CD14-positive monocyte (primary cell): Measurements from ENCODE around the gene ZNF747. TPM values are rescaled to one million over a fixed set of nuclear protein-coding genes. Genes with fewer than 3 reads are reported as not detected.
A peak's percentile ranks its signal among the peaks of the same experiment; 100 is the strongest.

Source experiments
- DNase-seq, 3 donors: peaks; one replicate each; pipeline ENCODE4 v3.0.0-alpha.2; 2011 to 2022
- H2AFZ ChIP-seq: 2 replicates; pipeline ENCODE4 v1.6.0; 2012; ENCODE audit warnings: mild to moderate bottlenecking, low read depth, low read length, inconsistent platforms; ENCODE audit not compliant: insufficient read depth, poor library complexity, severe bottlenecking
- H3K27ac ChIP-seq, 2 donors: 1 replicate in 1 of 2; 2 replicates in 1 of 2; pipeline ENCODE4 v1.5.1; 2012 to 2013; ENCODE audit warnings: low read length in 2 of 2, control low read depth in 1 of 2, inconsistent platforms in 1 of 2, low read depth in 1 of 2, mild to moderate bottlenecking in 1 of 2
- H3K27me3 ChIP-seq, 2 donors: one replicate each; pipeline versions ENCODE4 v1.6.0 to v1.6.1; 2011 to 2013; ENCODE audit warnings: low read length in 2 of 2; ENCODE audit not compliant: control insufficient read depth in 2 of 2, insufficient read depth in 2 of 2
- H3K36me3 ChIP-seq, 2 donors: replicated peaks in 1 of 2; 1 replicate in 1 of 2; 2 replicates in 1 of 2; pipeline versions ENCODE4 v1.5.1 to v1.6.1; 2012 to 2013; ENCODE audit warnings: low read length in 2 of 2, control low read depth in 1 of 2, inconsistent platforms in 1 of 2, mild to moderate bottlenecking in 1 of 2; ENCODE audit not compliant: insufficient read depth in 2 of 2, control insufficient read depth in 1 of 2
- H3K4me1 ChIP-seq, 2 donors: 1 replicate in 1 of 2; 2 replicates in 1 of 2; pipeline versions ENCODE4 v1.5.1 to v1.6.1; 2012 to 2013; ENCODE audit warnings: low read length in 2 of 2, control low read depth in 1 of 2, inconsistent platforms in 1 of 2, mild to moderate bottlenecking in 1 of 2, moderate library complexity in 1 of 2; ENCODE audit not compliant: insufficient read depth in 2 of 2, control insufficient read depth in 1 of 2
- H3K4me2 ChIP-seq: replicated peaks from 2 replicates; pipeline ENCODE3; 2012; ENCODE audit warnings: low read length, moderate library complexity, mild to moderate bottlenecking; ENCODE audit not compliant: poor library complexity, severe bottlenecking; ENCODE audit errors: extremely low read depth
- H3K4me3 ChIP-seq, 3 experiments: fragments of 200-600 bp in 1 of 3; sonication (generic) in 1 of 3; replicated peaks in 1 of 3; 1 replicate in 2 of 3; 2 replicates in 1 of 3; pipeline ENCODE4 v1.5.1; 2011 to 2013; ENCODE audit warnings: low read length in 3 of 3, mild to moderate bottlenecking in 3 of 3, control low read depth in 2 of 3, low read depth in 2 of 3, inconsistent platforms in 1 of 3, moderate library complexity in 1 of 3
- H3K79me2 ChIP-seq: 2 replicates; pipeline ENCODE4 v1.6.0; 2012; ENCODE audit warnings: mild to moderate bottlenecking, control low read depth, inconsistent platforms, low read length, moderate library complexity; ENCODE audit not compliant: insufficient read depth
- H3K9ac ChIP-seq: 2 replicates; pipeline ENCODE4 v1.6.0; 2017; ENCODE audit warnings: low read length, mild to moderate bottlenecking; ENCODE audit not compliant: insufficient read depth, poor library complexity, severe bottlenecking
- H3K9me3 ChIP-seq, 2 donors: replicated peaks in 1 of 2; 1 replicate in 1 of 2; 2 replicates in 1 of 2; pipeline versions ENCODE4 v1.5.1 to v1.6.1; 2012 to 2013; ENCODE audit warnings: low read length in 2 of 2, control low read depth in 1 of 2; ENCODE audit not compliant: control insufficient read depth in 1 of 2, insufficient read depth in 1 of 2
- H4K20me1 ChIP-seq: 2 replicates; pipeline ENCODE4 v1.6.0; 2012; ENCODE audit warnings: mild to moderate bottlenecking, low read length, control low read depth, moderate library complexity; ENCODE audit not compliant: insufficient read depth
- H3K27ac Mint-ChIP-seq, 7 donors: one replicate each; pipeline ENCODE4 v1.8.0; 2020; ENCODE audit warnings: mild to moderate bottlenecking in 7 of 7, mixed read lengths in 7 of 7, moderate library complexity in 6 of 7, inconsistent platforms in 2 of 7
- H3K27me3 Mint-ChIP-seq, 3 donors: one replicate each; pipeline ENCODE4 v1.8.0; 2021 to 2022; ENCODE audit warnings: low read depth in 3 of 3, mild to moderate bottlenecking in 3 of 3, mixed read lengths in 3 of 3, moderate library complexity in 3 of 3, inconsistent platforms in 1 of 3
- H3K36me3 Mint-ChIP-seq, 2 donors: one replicate each; pipeline ENCODE4 v1.8.0; 2020; ENCODE audit warnings: mixed read lengths in 2 of 2, inconsistent platforms in 1 of 2, mild to moderate bottlenecking in 1 of 2
- H3K4me1 Mint-ChIP-seq: one replicate; pipeline ENCODE4 v1.8.0; 2020; ENCODE audit warnings: mild to moderate bottlenecking, mixed read lengths
- H3K4me3 Mint-ChIP-seq, 2 donors: one replicate each; pipeline ENCODE4 v1.8.0; 2020; ENCODE audit warnings: mild to moderate bottlenecking in 2 of 2, mixed read lengths in 2 of 2, moderate library complexity in 1 of 2
- H3K9me3 Mint-ChIP-seq, 7 donors: one replicate each; pipeline ENCODE4 v1.8.0; 2020 to 2022; ENCODE audit warnings: mixed read lengths in 7 of 7, mild to moderate bottlenecking in 6 of 7, moderate library complexity in 6 of 7, inconsistent platforms in 2 of 7
- CTCF ChIP-seq: fragments of 200-600 bp; IDR thresholded peaks from one replicate; pipeline ENCODE4 v1.8.0; 2022; ENCODE audit warnings: antibody characterized with exemption, mild to moderate bottlenecking
- WGBS: methylation state at CpG from one replicate; pipeline ENCODE4 v1.1.5; 2013; ENCODE audit warnings: missing lambda C conversion rate; ENCODE audit not compliant: insufficient coverage; 5-methylcytosine and 5-hydroxymethylcytosine counted together
- intact Hi-C, 2 donors: fragments of 100-400 bp; cut with micrococcal nuclease; formaldehyde crosslinking; loops; one replicate each; pipeline versions ENCODE4 v1.15.0 to v1.15.1; 2023
- polyA plus RNA-seq, 3 donors: library from polyadenylated mRNA; depleted of rRNA in 1 of 3; unstranded in 2 of 3; stranded (reverse) in 1 of 3; fragments of 300-500 nt in 2 of 3; fragments of >200 nt in 1 of 3; fragmentation: Illumina TruSeq in 2 of 3; gene quantifications; 1 replicate in 2 of 3; 2 replicates in 1 of 3; pipeline ENCODE4 v1.2.3, GENCODE V29; 2012 to 2021

ZNF747 gene
- polyA plus RNA-seq, 3 donors: 4.1 to 6.6 (median 4.4) TPM

- Histone ChIP-seq H4K20me1 (no peaks in the 10 kb centered on the region), H2AFZ (no peak overlapping the region), H3K4me3 (no peak overlapping the region), H3K36me3 (peaks cover 21 to 28% of the 10 kb centered on the region in 2 donors), H3K27ac (peak overlapping the region in 1 of 2 donors; percentile 14), H3K4me1 (peaks cover 46 to 55% of the 10 kb centered on the region in 2 donors), H3K4me2 (no peak overlapping the region), H3K9ac (no peak overlapping the region), H3K27me3 (no peaks in the 10 kb centered on the region), H3K79me2 (peaks cover 41% of the 10 kb centered on the region), H3K9me3 (no peaks in the 10 kb centered on the region)
- 97% methylated on average over 49 of the region's 57 CpGs for WGBS
- intact Hi-C loops: no loop called here
- H3K27ac Mint-ChIP-seq: peak overlapping the region in 3 of 7 donors; percentile 45 to 72 (median 63)
- TF ChIP-seq CTCF: no peak
- no peaks in the 10 kb centered on the region for H3K9me3 Mint-ChIP-seq
- DNase-seq: no peak
- no peak overlapping the region for H3K4me3 Mint-ChIP-seq
- peaks cover 20 to 30% of the 10 kb centered on the region in 2 donors for H3K36me3 Mint-ChIP-seq
- H3K4me1 Mint-ChIP-seq: peaks cover 54% of the 10 kb centered on the region
- peaks cover 0 to 6% (median 3%) of the 10 kb centered on the region in 3 donors for H3K27me3 Mint-ChIP-seq
These were observed 2.1 kb downstream of the ZNF747 start for GRCh38 chr16:30532285-30533145.

- 92% methylated on average over 4 of the region's 13 CpGs for WGBS
- no peak for TF ChIP-seq CTCF
- peaks cover 0 to 4% (median 3%) of the 10 kb centered on the region in 3 donors for H3K27me3 Mint-ChIP-seq
- Histone ChIP-seq H4K20me1 (no peaks in the 10 kb centered on the region), H2AFZ (no peak overlapping the region), H3K27me3 (no peaks in the 10 kb centered on the region), H3K27ac (no peak overlapping the region), H3K4me2 (no peak overlapping the region), H3K9ac (no peak overlapping the region), H3K9me3 (no peaks in the 10 kb centered on the region), H3K36me3 (peaks cover 21 to 28% of the 10 kb centered on the region in 2 donors), H3K79me2 (peaks cover 34% of the 10 kb centered on the region), H3K4me3 (no peak overlapping the region), H3K4me1 (peaks cover 42 to 54% of the 10 kb centered on the region in 2 donors)
- H3K9me3 Mint-ChIP-seq: no peaks in the 10 kb centered on the region
- H3K4me1 Mint-ChIP-seq: peaks cover 42% of the 10 kb centered on the region
- H3K36me3 Mint-ChIP-seq: peaks cover 18 to 26% of the 10 kb centered on the region in 2 donors
- intact Hi-C loops: no loop called here
- H3K27ac Mint-ChIP-seq: peak overlapping the region in 1 of 7 donors; percentile 62
- no peak for DNase-seq
- no peak overlapping the region for H3K4me3 Mint-ChIP-seq
These were observed 4.3 kb downstream of the ZNF747 start for GRCh38 chr16:30530163-30531037.
